Keratinocyte (primary cell): ENCODE results near the gene C11orf52. TPM values are rescaled to one million over a fixed set of nuclear protein-coding genes. Genes with fewer than 3 reads are reported as not detected.

Experiments used
- DNase-seq: peaks from one replicate; pipeline ENCODE4 v3.0.0-alpha.2; 2011; ENCODE audit warnings: low read depth, missing footprints, low spot score
- FAIRE-seq: peaks from 2 replicates; lab custom pipeline; 2011; peaks lifted over from hg19 to GRCh38; lab: Jason Lieb, UNC
- H2AFZ ChIP-seq: 2 replicates; pipeline ENCODE4 v1.6.0; 2012; ENCODE audit warnings: low read length, control low read depth, inconsistent platforms; ENCODE audit not compliant: control insufficient read depth
- H3K27ac ChIP-seq: 2 replicates; pipeline ENCODE4 v1.5.1; 2011; ENCODE audit warnings: low read length; ENCODE audit not compliant: control insufficient read depth, insufficient read depth
- H3K27me3 ChIP-seq: 3 replicates; pipeline ENCODE4 v1.6.0; 2011; ENCODE audit warnings: low read length; ENCODE audit not compliant: control insufficient read depth, insufficient read depth; ENCODE audit errors: extremely low read depth
- H3K36me3 ChIP-seq, 2 experiments: 2 replicates in 1 of 2; 3 replicates in 1 of 2; pipeline ENCODE4 v1.5.1; 2011; ENCODE audit warnings: low read length in 2 of 2, mild to moderate bottlenecking in 1 of 2; ENCODE audit not compliant: control insufficient read depth in 2 of 2, insufficient read depth in 2 of 2; ENCODE audit errors: extremely low read depth in 1 of 2
- H3K4me1 ChIP-seq: 3 replicates; pipeline ENCODE4 v1.5.1; 2011; ENCODE audit warnings: low read length; ENCODE audit not compliant: control insufficient read depth, insufficient read depth; ENCODE audit errors: extremely low read depth
- H3K4me2 ChIP-seq: 3 replicates; pipeline ENCODE4 v1.6.0; 2011; ENCODE audit warnings: low read depth, low read length; ENCODE audit not compliant: control insufficient read depth, insufficient read depth; ENCODE audit errors: extremely low read depth
- H3K4me3 ChIP-seq, 3 experiments: fragments of 200-600 bp in 1 of 3; sonication (generic) in 1 of 3; 2 replicates in 2 of 3; 3 replicates in 1 of 3; pipeline ENCODE4 v1.5.1; 2011 to 2016; ENCODE audit warnings: low read length in 3 of 3, mild to moderate bottlenecking in 3 of 3, control low read depth in 2 of 3, inconsistent platforms in 1 of 3, low read depth in 1 of 3, mixed read lengths in 1 of 3, mixed run types in 1 of 3, moderate library complexity in 1 of 3; ENCODE audit not compliant: control insufficient read depth in 2 of 3, insufficient read depth in 2 of 3; ENCODE audit errors: extremely low read depth in 1 of 3
- H3K79me2 ChIP-seq: 2 replicates; pipeline ENCODE4 v1.6.0; 2012; ENCODE audit warnings: low read length; ENCODE audit not compliant: control insufficient read depth, insufficient read depth
- H3K9ac ChIP-seq: 3 replicates; pipeline ENCODE4 v1.6.0; 2011; ENCODE audit warnings: low read length; ENCODE audit not compliant: control insufficient read depth, insufficient read depth; ENCODE audit errors: extremely low read depth
- H3K9me1 ChIP-seq: 3 replicates; pipeline ENCODE4 v1.6.0; 2011; ENCODE audit warnings: low read length; ENCODE audit not compliant: control insufficient read depth, insufficient read depth; ENCODE audit errors: extremely low read depth
- H3K9me3 ChIP-seq: 2 replicates; pipeline ENCODE4 v1.5.1; 2012; ENCODE audit warnings: low read depth, low read length; ENCODE audit not compliant: control insufficient read depth
- H4K20me1 ChIP-seq: 3 replicates; pipeline ENCODE4 v1.6.0; 2011; ENCODE audit warnings: low read length; ENCODE audit not compliant: control insufficient read depth, insufficient read depth; ENCODE audit errors: extremely low read depth
- EZH2 ChIP-seq: IDR thresholded peaks from one replicate; pipeline ENCODE4 v1.6.1; 2012; ENCODE audit warnings: inconsistent platforms, mild to moderate bottlenecking, low read length, moderate library complexity
- dilution Hi-C: fragments of 300-500 bp; cut with MboI; formaldehyde crosslinking; loops from one replicate; pipeline ENCODE4 v1.7.0; 2020; ENCODE audit warnings: low sequenced_read_pairs; ENCODE audit not compliant: extremely low pct_ligation_motif_present
- polyA plus RNA-seq, 5 experiments: library from polyadenylated mRNA; depleted of rRNA in 3 of 5; stranded (reverse) in 3 of 5; stranded (forward) in 1 of 5; unstranded in 1 of 5; fragments of >200 nt; gene quantifications; 1 replicate in 1 of 5; 2 replicates in 3 of 5; 3 replicates in 1 of 5; pipeline versions ENCODE4 v1.2.1 to v1.2.3, GENCODE V29; 2011 to 2012; ENCODE audit warnings: missing spikeins in 2 of 5, low read depth in 1 of 5, low replicate concordance in 1 of 5
- TF ChIP-seq, protein P1 (sequence below), 3 experiments: IDR thresholded peaks in 1 of 3; conservative IDR thresholded peaks in 1 of 3; optimal IDR thresholded peaks in 1 of 3; 2 replicates in 2 of 3; 3 replicates in 1 of 3; pipeline versions ENCODE3 to v1.5.1; 2011; ENCODE audit warnings: low read length in 3 of 3, mild to moderate bottlenecking in 3 of 3, moderate library complexity in 2 of 3, control low read depth in 1 of 3, inconsistent platforms in 1 of 3; ENCODE audit not compliant: insufficient read depth in 2 of 3; ENCODE audit errors: extremely low read depth in 1 of 3

C11orf52 gene
- polyA plus RNA-seq, 1 donor (not counting 4 experiments of a cell fraction or from before 2014, with no cell fraction given), result 3.5 TPM

DNA sequence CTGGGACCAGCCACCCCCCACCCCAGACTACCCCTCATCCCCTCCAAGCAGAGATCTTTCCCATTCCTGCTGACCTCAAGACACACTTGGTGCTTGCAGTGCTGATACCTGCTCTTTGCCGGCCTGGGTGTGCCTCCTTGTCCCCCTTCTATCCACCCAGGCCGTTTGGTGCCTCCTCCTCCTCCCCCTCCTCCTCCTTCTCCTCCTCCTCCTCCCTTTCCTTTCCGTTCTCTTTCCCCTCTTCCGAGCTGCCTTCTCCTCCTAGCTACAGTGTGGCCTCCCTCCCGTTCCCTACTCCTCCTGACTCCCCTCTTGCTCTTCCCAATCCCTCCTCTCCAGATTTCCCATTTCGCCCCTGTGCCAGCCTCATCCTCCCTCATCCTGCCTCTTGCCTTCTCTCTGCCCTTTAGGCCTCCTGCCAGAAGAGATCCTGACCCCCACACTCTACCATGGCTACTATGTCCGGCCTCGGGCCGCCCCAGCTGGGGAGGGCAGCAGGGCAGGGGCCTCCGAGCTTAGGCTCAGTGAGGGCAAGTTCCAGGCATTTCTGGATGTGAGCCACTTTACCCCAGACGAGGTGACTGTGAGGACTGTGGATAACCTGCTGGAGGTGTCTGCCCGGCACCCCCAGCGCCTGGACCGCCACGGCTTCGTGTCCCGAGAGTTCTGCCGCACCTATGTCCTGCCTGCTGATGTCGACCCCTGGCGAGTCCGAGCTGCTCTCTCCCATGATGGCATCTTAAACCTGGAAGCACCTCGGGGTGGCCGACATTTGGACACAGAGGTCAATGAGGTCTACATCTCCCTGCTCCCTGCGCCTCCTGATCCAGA lies 5.5 kb upstream of the C11orf52 start:
- TF ChIP-seq EZH2, result no peak
- TF ChIP-seq, protein P1, sequence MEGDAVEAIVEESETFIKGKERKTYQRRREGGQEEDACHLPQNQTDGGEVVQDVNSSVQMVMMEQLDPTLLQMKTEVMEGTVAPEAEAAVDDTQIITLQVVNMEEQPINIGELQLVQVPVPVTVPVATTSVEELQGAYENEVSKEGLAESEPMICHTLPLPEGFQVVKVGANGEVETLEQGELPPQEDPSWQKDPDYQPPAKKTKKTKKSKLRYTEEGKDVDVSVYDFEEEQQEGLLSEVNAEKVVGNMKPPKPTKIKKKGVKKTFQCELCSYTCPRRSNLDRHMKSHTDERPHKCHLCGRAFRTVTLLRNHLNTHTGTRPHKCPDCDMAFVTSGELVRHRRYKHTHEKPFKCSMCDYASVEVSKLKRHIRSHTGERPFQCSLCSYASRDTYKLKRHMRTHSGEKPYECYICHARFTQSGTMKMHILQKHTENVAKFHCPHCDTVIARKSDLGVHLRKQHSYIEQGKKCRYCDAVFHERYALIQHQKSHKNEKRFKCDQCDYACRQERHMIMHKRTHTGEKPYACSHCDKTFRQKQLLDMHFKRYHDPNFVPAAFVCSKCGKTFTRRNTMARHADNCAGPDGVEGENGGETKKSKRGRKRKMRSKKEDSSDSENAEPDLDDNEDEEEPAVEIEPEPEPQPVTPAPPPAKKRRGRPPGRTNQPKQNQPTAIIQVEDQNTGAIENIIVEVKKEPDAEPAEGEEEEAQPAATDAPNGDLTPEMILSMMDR (optimal IDR thresholded peaks at IDR 0.05 in 1 of 3, IDR thresholded peaks at IDR 0.05 in 1 of 3, conservative IDR thresholded peaks at IDR 0.05 in 1 of 3; ENCODE audit: extremely low read depth in 1 of 3, insufficient read depth in 2 of 3, low read length in 3 of 3), result no peak
- Histone ChIP-seq H3K9me3 (no peaks in the 10 kb centered on the region), H3K4me3 (no peak overlapping the region), H3K27me3 (peaks cover 6% of the 10 kb centered on the region), H2AFZ (no peak overlapping the region), H3K4me2 (no peak overlapping the region), H4K20me1 (no peaks in the 10 kb centered on the region), H3K79me2 (no peaks in the 10 kb centered on the region), H3K36me3 (no peaks in the 10 kb centered on the region), H3K9me1 (no peaks in the 10 kb centered on the region), H3K27ac (no peak overlapping the region), H3K4me1 (peaks cover 14% of the 10 kb centered on the region), H3K9ac (no peak overlapping the region)
- no peak for FAIRE-seq
- DNase-seq, result no peak
- dilution Hi-C loops, result no loop called here

GRCh38 chr11:111913997-111914396 lies 4.7 kb upstream of the C11orf52 start:
- H3K9me1 ChIP-seq, result no peaks in the 10 kb centered on the region
- dilution Hi-C loops, result no loop called here
- no peak overlapping the region for H3K4me3 ChIP-seq
- H4K20me1 ChIP-seq, result no peaks in the 10 kb centered on the region
- no peak overlapping the region for H3K27ac ChIP-seq
- H3K9me3 ChIP-seq, result no peaks in the 10 kb centered on the region
- no peak overlapping the region for H2AFZ ChIP-seq
- H3K4me1 ChIP-seq, result peaks cover 22% of the 10 kb centered on the region
- H3K79me2 ChIP-seq, result no peaks in the 10 kb centered on the region
- no peak overlapping the region for H3K9ac ChIP-seq
- TF ChIP-seq, protein P1 (optimal IDR thresholded peaks at IDR 0.05 in 1 of 3, IDR thresholded peaks at IDR 0.05 in 1 of 3, conservative IDR thresholded peaks at IDR 0.05 in 1 of 3; ENCODE audit: extremely low read depth in 1 of 3, insufficient read depth in 2 of 3, low read length in 3 of 3), result no peak
- TF ChIP-seq EZH2, result no peak
- H3K27me3 ChIP-seq, result peaks cover 6% of the 10 kb centered on the region
- no peaks in the 10 kb centered on the region for H3K36me3 ChIP-seq
- DNase-seq (no peak), FAIRE-seq (no peak)
- H3K4me2 ChIP-seq, result no peak overlapping the region
